Neuronal stem cell (in vitro differentiated cells): ENCODE data around the gene FER.
"Not testable (repeated sequence)": the region's sequence is repeated elsewhere in the genome, so short reads cannot be mapped to it uniquely, and the experiment has no call there.

ENCODE experiments used
- DNase-seq: peaks from one replicate; pipeline ENCODE4 v3.0.0-alpha.2; 2013; ENCODE audit warnings: low spot score
- H2AFZ ChIP-seq: one replicate; pipeline ENCODE4 v1.6.1; 2013; ENCODE audit warnings: mild to moderate bottlenecking, low read length, inconsistent platforms
- H2AK5ac ChIP-seq: 2 replicates; pipeline ENCODE4 v1.6.1; 2013; ENCODE audit warnings: low read depth, mild to moderate bottlenecking, inconsistent platforms, low read length, moderate library complexity, mixed read lengths
- H2BK120ac ChIP-seq: 2 replicates; pipeline ENCODE4 v1.6.1; 2013; ENCODE audit warnings: low read depth, mild to moderate bottlenecking, inconsistent platforms, low read length, moderate library complexity, mixed read lengths
- H2BK12ac ChIP-seq: one replicate; pipeline ENCODE4 v1.6.1; 2013; ENCODE audit warnings: low read length, inconsistent platforms
- H2BK15ac ChIP-seq: 2 replicates; pipeline ENCODE4 v1.6.1; 2013; ENCODE audit warnings: mild to moderate bottlenecking, low read length, inconsistent platforms, mixed read lengths
- H2BK5ac ChIP-seq: one replicate; pipeline ENCODE4 v1.6.1; 2013; ENCODE audit warnings: inconsistent platforms, mild to moderate bottlenecking, low read length, moderate library complexity
- H3K14ac ChIP-seq: one replicate; pipeline ENCODE4 v1.6.1; 2013; ENCODE audit warnings: low read length, inconsistent platforms
- H3K18ac ChIP-seq: 2 replicates; pipeline ENCODE4 v1.6.1; 2013; ENCODE audit warnings: low read length, inconsistent platforms
- H3K23ac ChIP-seq: 2 replicates; pipeline ENCODE4 v1.6.1; 2013; ENCODE audit warnings: low read depth, mild to moderate bottlenecking, mixed read lengths, low read length, inconsistent platforms; ENCODE audit not compliant: poor library complexity
- H3K27ac ChIP-seq: replicated peaks from 3 replicates; pipeline ENCODE4 v1.5.1; 2013; ENCODE audit warnings: low read length, inconsistent platforms
- H3K27me3 ChIP-seq, 3 experiments: 2 replicates each; pipeline ENCODE4 v1.6.1; 2013; ENCODE audit warnings: low read length in 3 of 3, mild to moderate bottlenecking in 2 of 3, inconsistent platforms in 1 of 3, low read depth in 1 of 3, mixed read lengths in 1 of 3, moderate library complexity in 1 of 3; ENCODE audit not compliant: control insufficient read depth in 3 of 3, insufficient read depth in 3 of 3
- H3K36me3 ChIP-seq, 2 donors: replicated peaks in 1 of 2; 2 replicates each; pipeline ENCODE4 v1.6.1; 2013; ENCODE audit warnings: low read length in 2 of 2; ENCODE audit not compliant: control insufficient read depth in 2 of 2, insufficient read depth in 2 of 2
- H3K4ac ChIP-seq: 2 replicates; pipeline ENCODE4 v1.6.1; 2013; ENCODE audit warnings: inconsistent platforms, mild to moderate bottlenecking, low read length, moderate library complexity
- H3K4me1 ChIP-seq, 2 donors: 1 replicate in 1 of 2; 2 replicates in 1 of 2; pipeline ENCODE4 v1.6.1; 2013; ENCODE audit warnings: low read length in 2 of 2, low read depth in 1 of 2; ENCODE audit not compliant: control insufficient read depth in 2 of 2, insufficient read depth in 1 of 2
- H3K4me2 ChIP-seq: one replicate; pipeline ENCODE4 v1.6.1; 2013; ENCODE audit warnings: mild to moderate bottlenecking, low read length, inconsistent platforms; ENCODE audit not compliant: insufficient read depth, poor library complexity, severe bottlenecking
- H3K4me3 ChIP-seq, 2 donors: 2 replicates each; pipeline ENCODE4 v1.5.1; 2013; ENCODE audit warnings: low read length in 2 of 2, mild to moderate bottlenecking in 2 of 2, inconsistent platforms in 1 of 2, moderate library complexity in 1 of 2
- H3K79me1 ChIP-seq: one replicate; pipeline ENCODE4 v1.6.1; 2013; ENCODE audit warnings: low read depth, mild to moderate bottlenecking, inconsistent platforms, low read length, moderate library complexity
- H3K9ac ChIP-seq: one replicate; pipeline ENCODE4 v1.6.1; 2013; ENCODE audit warnings: mild to moderate bottlenecking, low read depth, low read length, inconsistent platforms; ENCODE audit not compliant: poor library complexity
- H3K9me3 ChIP-seq, 2 donors: replicated peaks in 1 of 2; 2 replicates each; pipeline versions ENCODE3 to v1.6.1; 2013; ENCODE audit warnings: low read length in 2 of 2, mild to moderate bottlenecking in 2 of 2, inconsistent platforms in 1 of 2, low read depth in 1 of 2, mixed read lengths in 1 of 2, moderate library complexity in 1 of 2; ENCODE audit not compliant: control insufficient read depth in 2 of 2, insufficient read depth in 1 of 2
- H4K8ac ChIP-seq: one replicate; pipeline ENCODE4 v1.6.1; 2013; ENCODE audit warnings: low read depth, mild to moderate bottlenecking, inconsistent platforms, low read length, moderate library complexity
- H4K91ac ChIP-seq: one replicate; pipeline ENCODE4 v1.6.1; 2013; ENCODE audit warnings: low read length, low read depth, mild to moderate bottlenecking, inconsistent platforms; ENCODE audit not compliant: poor library complexity
- WGBS, 2 donors: extraction: QIAGEN DNeasy Blood & Tissue Kit; methylation state at CpG; one replicate each; pipeline ENCODE4 v1.1.7; 2013; ENCODE audit warnings: missing lambda C conversion rate in 2 of 2, mixed read lengths in 1 of 2; ENCODE audit not compliant: insufficient read length in 2 of 2, insufficient replicate concordance in 1 of 2; ENCODE audit errors: extremely low coverage in 2 of 2; 5-methylcytosine and 5-hydroxymethylcytosine counted together

The FER gene

GRCh38 chr5:109167586-109167985 is 419.9 kb downstream of the FER start:
- Histone ChIP-seq H2AK5ac (no peak overlapping the region), H3K23ac (no peak overlapping the region), H3K27me3 (peaks cover 0 to 2% (median 0%) of the 10 kb centered on the region in 3 experiments), H3K9me3 (no peaks in the 10 kb centered on the region), H3K4me3 (no peak overlapping the region), H2AFZ (no peak overlapping the region), H2BK12ac (no peak overlapping the region), H3K18ac (no peak overlapping the region), H2BK5ac (no peak overlapping the region), H3K4me1 (peaks cover 5 to 11% of the 10 kb centered on the region in 2 donors), H3K9ac (no peak overlapping the region), H3K14ac (no peak overlapping the region), H2BK120ac (no peak overlapping the region), H2BK15ac (no peak overlapping the region), H3K4ac (no peak overlapping the region), H4K8ac (no peak overlapping the region), H3K36me3 (peaks cover 0 to 1% of the 10 kb centered on the region in 2 donors), H3K79me1 (no peaks in the 10 kb centered on the region), H4K91ac (no peak overlapping the region), H3K4me2 (no peak overlapping the region), H3K27ac (no peak overlapping the region)
- DNase-seq: no peak

- no peak overlapping the region for H3K18ac ChIP-seq
- H3K27ac ChIP-seq: no peak overlapping the region
- no CpG with 5 or more reads among the region's 3 CpGs for WGBS, 2 donors
- no peak overlapping the region for H4K91ac ChIP-seq
- H3K27me3 ChIP-seq: peaks cover 0 to 2% (median 0%) of the 10 kb centered on the region in 3 experiments
- no peak overlapping the region for H3K23ac ChIP-seq
- DNase-seq: no peak
- no peak overlapping the region for H2BK12ac ChIP-seq
- H2AFZ ChIP-seq: no peak overlapping the region
- no peak overlapping the region for H2AK5ac ChIP-seq
- H4K8ac ChIP-seq: no peak overlapping the region
- H3K9ac ChIP-seq: no peak overlapping the region
- H3K4me3 ChIP-seq: no peak overlapping the region
- peaks cover 0 to 1% of the 10 kb centered on the region in 2 donors for H3K36me3 ChIP-seq
- H2BK15ac ChIP-seq: no peak overlapping the region
- no peaks in the 10 kb centered on the region for H3K9me3 ChIP-seq
- no peak overlapping the region for H2BK120ac ChIP-seq
- H3K4ac ChIP-seq: no peak overlapping the region
- H3K14ac ChIP-seq: no peak overlapping the region
- H3K4me1 ChIP-seq: peaks cover 5 to 11% of the 10 kb centered on the region in 2 donors
- no peak overlapping the region for H2BK5ac ChIP-seq
- no peaks in the 10 kb centered on the region for H3K79me1 ChIP-seq
- no peak overlapping the region for H3K4me2 ChIP-seq
Measured at GRCh38 chr5:109168151-109168550, 420.5 kb downstream of the FER start.

DNA sequence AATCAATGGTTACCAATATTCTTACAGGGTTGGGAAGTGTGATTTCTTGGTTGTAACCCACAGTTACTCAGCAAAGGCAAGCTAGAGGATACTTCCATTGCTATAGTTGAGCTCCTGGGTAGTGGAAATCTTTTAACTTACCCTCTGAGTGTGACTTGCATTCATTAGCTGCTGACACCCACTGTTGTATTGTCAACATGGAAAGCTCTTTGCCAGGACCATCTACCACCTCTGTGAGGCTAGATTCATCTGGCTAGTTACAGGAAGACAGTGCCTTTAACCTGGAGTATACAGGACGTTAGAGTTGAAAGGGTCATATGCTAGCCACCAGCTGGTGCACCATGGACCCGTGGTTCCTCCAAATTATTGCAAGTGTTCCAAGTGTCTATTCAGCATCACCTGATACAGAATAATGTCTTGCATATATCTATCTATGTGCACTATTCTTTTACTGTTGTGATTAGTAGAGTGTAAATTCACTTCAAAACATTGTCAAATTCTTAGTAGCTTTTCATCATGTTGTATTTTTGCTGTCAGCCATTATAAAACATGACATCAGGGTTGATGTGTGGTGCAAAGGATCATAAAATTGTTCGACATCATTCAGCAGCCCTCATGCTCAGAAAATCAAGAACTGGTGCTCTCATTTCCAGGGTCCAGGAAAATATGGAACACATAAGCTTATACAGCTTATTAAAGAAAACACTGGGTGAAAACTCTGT is 423.1 kb downstream of the FER start:
- Histone ChIP-seq H3K36me3 (no peaks in the 10 kb centered on the region), H4K91ac (no peak overlapping the region), H2AFZ (no peak overlapping the region), H3K4me2 (no peak overlapping the region), H2BK12ac (no peak overlapping the region), H3K27me3 (no peaks in the 10 kb centered on the region), H2BK15ac (no peak overlapping the region), H3K79me1 (no peaks in the 10 kb centered on the region), H4K8ac (no peak overlapping the region), H3K14ac (no peak overlapping the region), H3K18ac (no peak overlapping the region), H3K4me3 (no peak overlapping the region), H3K4me1 (peaks cover 5 to 11% of the 10 kb centered on the region in 2 donors), H3K23ac (no peak overlapping the region), H3K4ac (no peak overlapping the region), H3K27ac (no peak overlapping the region), H3K9ac (no peak overlapping the region), H2BK120ac (no peak overlapping the region), H2AK5ac (no peak overlapping the region), H3K9me3 (no peaks in the 10 kb centered on the region), H2BK5ac (no peak overlapping the region)
- no CpG with 5 or more reads among the region's 3 CpGs for WGBS, 2 donors
- DNase-seq: no peak

DNA sequence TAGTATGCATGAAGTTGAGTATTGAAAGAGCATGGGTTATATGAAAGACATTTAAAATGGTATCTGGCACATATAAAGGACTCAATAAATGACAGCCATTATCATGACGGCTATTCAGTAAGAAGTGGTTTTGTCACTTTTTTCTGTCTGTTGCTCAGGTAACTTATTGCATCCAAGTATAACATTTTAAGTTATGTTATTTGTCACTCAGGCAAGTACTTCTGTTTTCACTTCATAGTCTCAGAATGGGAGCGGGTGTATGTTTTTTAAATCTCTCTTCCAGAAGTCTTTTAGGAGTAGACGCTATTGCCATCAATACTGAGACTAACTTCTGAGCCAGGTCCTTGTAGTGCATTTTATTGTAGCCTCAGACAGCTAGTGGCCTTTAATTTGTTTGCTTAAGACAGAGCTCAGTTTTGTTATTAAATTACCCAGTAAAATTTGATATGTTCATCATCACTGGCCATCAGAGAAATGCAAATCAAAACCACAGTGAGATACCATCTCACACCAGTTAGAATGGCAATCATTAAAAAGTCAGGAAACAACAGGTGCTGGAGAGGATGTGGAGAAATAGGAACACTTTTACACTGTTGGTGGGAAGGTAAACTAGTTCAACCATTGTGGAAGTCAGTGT is 423.9 kb downstream of the FER start:
- H3K27me3 ChIP-seq, H3K9ac ChIP-seq, H2AFZ ChIP-seq, H2BK15ac ChIP-seq, H2BK12ac ChIP-seq, H3K4me2 ChIP-seq, H3K14ac ChIP-seq, H3K9me3 ChIP-seq, H2BK120ac ChIP-seq, H3K4ac ChIP-seq, H3K79me1 ChIP-seq, H3K4me3 ChIP-seq, H3K18ac ChIP-seq, H4K91ac ChIP-seq, H2AK5ac ChIP-seq, H3K23ac ChIP-seq, H4K8ac ChIP-seq, H3K36me3 ChIP-seq, H3K27ac ChIP-seq, DNase-seq, H2BK5ac ChIP-seq: not testable (repeated sequence)
- no CpG with 5 or more reads among the region's 3 CpGs for WGBS, 2 donors
- peaks cover 5 to 11% of the 10 kb centered on the region in 2 donors for H3K4me1 ChIP-seq
